Mesenchymal stem cell (in vitro differentiated cells and primary cell): ENCODE data around the gene HSFX3.
"Not testable (repeated sequence)": the region's sequence is repeated elsewhere in the genome, so short reads cannot be mapped to it uniquely, and the experiment has no call there.

Experiments used
- DNase-seq: peaks from one replicate; pipeline ENCODE4 v3.0.0-alpha.2; 2013
- H2AFZ ChIP-seq: one replicate; pipeline ENCODE4 v1.6.1; 2013; ENCODE audit warnings: low read depth, mild to moderate bottlenecking, control low read depth, inconsistent platforms, low read length, moderate library complexity
- H2AK5ac ChIP-seq: 2 replicates; pipeline ENCODE4 v1.6.1; 2013; ENCODE audit warnings: low read length, moderate library complexity, mild to moderate bottlenecking, inconsistent platforms; ENCODE audit not compliant: severe bottlenecking
- H2BK120ac ChIP-seq: one replicate; pipeline ENCODE4 v1.6.1; 2013; ENCODE audit warnings: low read depth, mild to moderate bottlenecking, inconsistent platforms, low read length, moderate library complexity
- H2BK12ac ChIP-seq, 2 experiments: one replicate each; pipeline ENCODE4 v1.6.1; 2013; ENCODE audit warnings: inconsistent platforms in 2 of 2, low read length in 2 of 2, mild to moderate bottlenecking in 2 of 2, moderate library complexity in 2 of 2, control low read depth in 1 of 2
- H2BK15ac ChIP-seq: one replicate; pipeline ENCODE4 v1.6.1; 2013; ENCODE audit warnings: mild to moderate bottlenecking, low read depth, inconsistent platforms; ENCODE audit not compliant: poor library complexity, severe bottlenecking
- H2BK5ac ChIP-seq: 2 replicates; pipeline ENCODE4 v1.6.1; 2013; ENCODE audit warnings: low read depth, mild to moderate bottlenecking, low read length, control low read depth, inconsistent platforms; ENCODE audit not compliant: poor library complexity, severe bottlenecking
- H3K14ac ChIP-seq, 2 experiments: one replicate each; pipeline ENCODE4 v1.6.1; 2013; ENCODE audit warnings: inconsistent platforms in 2 of 2, low read length in 2 of 2, control low read depth in 1 of 2, mild to moderate bottlenecking in 1 of 2, moderate library complexity in 1 of 2
- H3K18ac ChIP-seq, 2 experiments: one replicate each; pipeline ENCODE4 v1.6.1; 2013; ENCODE audit warnings: inconsistent platforms in 2 of 2, low read length in 2 of 2, control low read depth in 1 of 2, low read depth in 1 of 2, mild to moderate bottlenecking in 1 of 2
- H3K23ac ChIP-seq, 2 experiments: one replicate each; pipeline ENCODE4 v1.6.1; 2013; ENCODE audit warnings: inconsistent platforms in 2 of 2, low read length in 2 of 2, mild to moderate bottlenecking in 2 of 2, moderate library complexity in 2 of 2, control low read depth in 1 of 2
- H3K27ac ChIP-seq: 2 replicates; pipeline ENCODE4 v1.5.1; 2013; ENCODE audit warnings: mild to moderate bottlenecking, moderate library complexity, low read length, control low read depth, inconsistent platforms; ENCODE audit not compliant: poor library complexity, severe bottlenecking
- H3K27me3 ChIP-seq, 2 experiments: 2 replicates each; pipeline versions ENCODE4 v1.6.1 to v1.7.0; 2013; ENCODE audit warnings: low read length in 2 of 2, mild to moderate bottlenecking in 2 of 2, moderate library complexity in 2 of 2, control low read depth in 1 of 2, inconsistent platforms in 1 of 2; ENCODE audit not compliant: control insufficient read depth in 1 of 2, insufficient read depth in 1 of 2
- H3K36me3 ChIP-seq, 2 experiments: 2 replicates each; pipeline versions ENCODE4 v1.6.1 to v1.7.0; 2013; ENCODE audit warnings: low read length in 2 of 2, control low read depth in 1 of 2, inconsistent platforms in 1 of 2, low read depth in 1 of 2, mild to moderate bottlenecking in 1 of 2; ENCODE audit not compliant: insufficient read depth in 2 of 2, control insufficient read depth in 1 of 2
- H3K4ac ChIP-seq, 2 experiments: one replicate each; pipeline ENCODE4 v1.6.1; 2013; ENCODE audit warnings: inconsistent platforms in 2 of 2, low read length in 2 of 2, mild to moderate bottlenecking in 2 of 2, moderate library complexity in 2 of 2, control low read depth in 1 of 2, low read depth in 1 of 2
- H3K4me1 ChIP-seq: 2 replicates; pipeline ENCODE4 v1.6.1; 2013; ENCODE audit warnings: low read depth, low read length, control low read depth; ENCODE audit not compliant: control insufficient read depth, insufficient read depth
- H3K4me2 ChIP-seq: 2 replicates; pipeline ENCODE4 v1.6.1; 2013; ENCODE audit warnings: low read length, mild to moderate bottlenecking, inconsistent platforms; ENCODE audit not compliant: poor library complexity, severe bottlenecking
- H3K4me3 ChIP-seq, 2 experiments: 2 replicates each; pipeline versions ENCODE4 v1.5.1 to v1.7.0; 2013; ENCODE audit warnings: low read length in 2 of 2, mild to moderate bottlenecking in 2 of 2, control low read depth in 1 of 2, low read depth in 1 of 2; ENCODE audit not compliant: insufficient read depth in 1 of 2
- H3K79me1 ChIP-seq: replicated peaks from 2 replicates; pipeline ENCODE4 v1.6.1; 2013; ENCODE audit warnings: mild to moderate bottlenecking, control low read depth, low read length, inconsistent platforms; ENCODE audit not compliant: poor library complexity, severe bottlenecking
- H3K9ac ChIP-seq: 2 replicates; pipeline ENCODE4 v1.7.0; 2013; ENCODE audit warnings: mild to moderate bottlenecking, low read length, moderate library complexity
- H3K9me3 ChIP-seq: 2 replicates; pipeline ENCODE4 v1.7.0; 2013; ENCODE audit warnings: mild to moderate bottlenecking, low read length; ENCODE audit not compliant: control insufficient read depth
- H4K8ac ChIP-seq: one replicate; pipeline ENCODE4 v1.6.1; 2013; ENCODE audit warnings: inconsistent platforms, mild to moderate bottlenecking, low read length, moderate library complexity
- H4K91ac ChIP-seq: one replicate; pipeline ENCODE4 v1.6.1; 2013; ENCODE audit warnings: mild to moderate bottlenecking, low read length, inconsistent platforms
- WGBS: methylation state at CpG from one replicate; pipeline ENCODE4 v1.1.7; 2013; ENCODE audit warnings: mixed read lengths; 5-methylcytosine and 5-hydroxymethylcytosine counted together

The HSFX3 gene

DNA sequence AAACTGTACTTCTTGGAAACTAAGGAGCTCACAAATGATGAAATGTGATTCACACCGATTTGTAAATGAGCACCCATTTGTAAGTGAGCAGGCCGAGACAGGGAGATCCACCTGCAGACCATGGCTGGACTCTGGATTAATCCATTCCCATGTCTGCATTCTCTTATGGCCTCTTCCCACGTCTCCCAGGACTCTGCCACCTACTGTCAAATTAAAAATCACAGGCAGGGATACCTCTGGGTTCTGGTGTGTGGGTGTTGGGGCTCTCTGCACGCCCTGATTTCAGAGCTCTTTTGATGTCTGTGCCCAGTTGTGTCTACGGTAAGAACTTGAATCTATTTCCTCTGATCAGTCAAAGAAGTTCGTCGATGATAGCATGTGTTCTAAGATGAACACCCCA is 41.3 kb upstream of the HSFX3 start:
- H3K36me3 ChIP-seq, H3K4ac ChIP-seq, H3K18ac ChIP-seq, H3K4me1 ChIP-seq, H3K4me3 ChIP-seq, H4K8ac ChIP-seq, H2BK12ac ChIP-seq, H3K9me3 ChIP-seq, H3K79me1 ChIP-seq, H3K9ac ChIP-seq, H2BK5ac ChIP-seq, H2AK5ac ChIP-seq, H3K4me2 ChIP-seq, H4K91ac ChIP-seq, H3K23ac ChIP-seq, H3K27me3 ChIP-seq, DNase-seq, H3K27ac ChIP-seq, H2AFZ ChIP-seq, H3K14ac ChIP-seq, H2BK120ac ChIP-seq, H2BK15ac ChIP-seq: not testable (repeated sequence)
- WGBS: no CpG with 5 or more reads among the region's 7 CpGs

DNA sequence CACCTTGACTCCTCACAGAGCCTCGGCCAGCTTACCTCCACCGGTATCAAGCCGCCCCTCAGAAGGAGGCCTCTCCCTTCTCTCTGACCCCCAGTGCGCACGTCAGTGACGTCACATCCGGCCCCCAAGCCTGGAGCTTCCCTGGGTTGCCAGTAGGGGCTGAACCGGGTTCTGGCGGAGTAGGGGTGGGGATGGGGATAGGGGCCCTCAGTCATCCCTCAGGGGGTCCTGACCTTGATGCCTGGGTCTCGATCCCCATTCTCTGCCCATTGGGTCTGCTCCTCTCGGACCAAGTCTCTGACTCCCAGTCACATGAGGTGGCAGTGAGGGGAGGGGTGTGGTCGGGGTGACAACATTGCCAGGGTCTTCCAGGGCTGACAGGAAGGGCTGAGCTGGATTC is 37.6 kb upstream of the HSFX3 start, which contains the start of gene MAGEA9B:
Gene MAGEA9B, minus strand, starts transcription at position 101 of the 400 bp plus-strand sequence. CDS start 4,280 bp downstream, outside the sequence.
- H3K23ac ChIP-seq, H3K9ac ChIP-seq, H3K9me3 ChIP-seq, H3K4ac ChIP-seq, H3K18ac ChIP-seq, H4K91ac ChIP-seq, H3K4me1 ChIP-seq, H3K79me1 ChIP-seq, H2BK12ac ChIP-seq, H2BK120ac ChIP-seq, H3K4me2 ChIP-seq, H2AK5ac ChIP-seq, H4K8ac ChIP-seq, DNase-seq, H3K14ac ChIP-seq, H3K4me3 ChIP-seq, H3K36me3 ChIP-seq, H2AFZ ChIP-seq, H2BK15ac ChIP-seq, H3K27ac ChIP-seq, H3K27me3 ChIP-seq, H2BK5ac ChIP-seq: not testable (repeated sequence)
- no CpG with 5 or more reads among the region's 12 CpGs for WGBS

DNA sequence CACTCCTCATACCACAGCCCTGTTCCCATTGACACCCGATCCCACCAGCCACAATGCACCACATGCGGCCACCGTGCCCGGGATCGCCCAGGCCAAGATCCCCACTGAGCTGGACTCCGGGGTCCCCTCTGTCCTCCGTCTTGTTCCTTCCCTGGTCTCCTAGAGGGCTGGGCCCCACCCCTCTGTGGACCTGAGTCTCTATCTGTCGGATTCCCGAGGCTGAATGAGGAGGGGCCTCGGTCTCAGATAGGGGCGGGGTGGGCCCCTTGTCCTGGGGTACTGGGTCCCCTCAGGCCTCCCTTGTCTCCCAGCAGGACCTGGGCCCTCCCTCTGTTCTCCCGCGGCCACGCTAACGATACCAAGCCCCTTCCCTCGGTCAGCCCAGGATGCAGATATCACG is 35.9 kb upstream of the HSFX3 start:
- H2AFZ ChIP-seq, H2BK15ac ChIP-seq, H3K14ac ChIP-seq, H3K18ac ChIP-seq, H3K4me3 ChIP-seq, H3K9me3 ChIP-seq, H2AK5ac ChIP-seq, H3K79me1 ChIP-seq, H3K27me3 ChIP-seq, H3K27ac ChIP-seq, H3K23ac ChIP-seq, DNase-seq, H3K36me3 ChIP-seq, H3K4me2 ChIP-seq, H4K91ac ChIP-seq, H2BK5ac ChIP-seq, H2BK12ac ChIP-seq, H3K4me1 ChIP-seq, H4K8ac ChIP-seq, H3K4ac ChIP-seq, H3K9ac ChIP-seq, H2BK120ac ChIP-seq: not testable (repeated sequence)
- no CpG with 5 or more reads among the region's 17 CpGs for WGBS

DNA sequence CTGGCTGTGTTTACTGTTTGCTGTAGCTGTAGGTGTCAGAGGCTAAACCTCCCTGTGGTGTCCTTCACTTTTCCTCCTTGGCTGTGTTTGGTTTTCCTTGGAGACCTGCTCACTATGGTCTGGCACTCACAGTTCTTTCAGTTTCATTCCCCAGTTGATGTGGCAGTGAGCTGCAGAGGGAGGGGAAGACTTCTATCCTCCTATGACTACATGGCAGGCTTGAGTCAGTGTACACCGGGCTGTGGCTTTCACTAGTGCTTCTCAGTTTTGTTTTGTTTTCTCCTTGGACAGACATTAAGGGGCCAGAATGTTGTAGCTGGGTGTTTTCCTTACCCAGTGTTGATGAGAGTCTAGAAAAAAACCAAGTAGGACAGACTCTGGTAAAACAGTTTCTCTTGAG is 23.7 kb upstream of the HSFX3 start:
- H3K4me2 ChIP-seq, H3K9ac ChIP-seq, H3K79me1 ChIP-seq, DNase-seq, H2BK120ac ChIP-seq, H3K27ac ChIP-seq, H2BK5ac ChIP-seq, H2BK15ac ChIP-seq, H3K23ac ChIP-seq, H3K36me3 ChIP-seq, H2AK5ac ChIP-seq, H4K8ac ChIP-seq, H3K9me3 ChIP-seq, H4K91ac ChIP-seq, H2BK12ac ChIP-seq, H3K4ac ChIP-seq, H3K4me1 ChIP-seq, H2AFZ ChIP-seq, H3K14ac ChIP-seq, H3K4me3 ChIP-seq, H3K18ac ChIP-seq: not testable (repeated sequence)
- no CpG with 5 or more reads among the region's 1 CpG for WGBS
- H3K27me3 ChIP-seq: peaks cover 0 to 11% of the 10 kb centered on the region in 2 experiments
